BE2C (cell line): Measurements from ENCODE around the gene PDGFRB.

Experiments
- DNase-seq: peaks from one replicate; pipeline ENCODE4 v3.0.0-alpha.2; 2020
- H3K27me3 ChIP-seq: fragments of 250-450 bp; sonication (Bioruptor Pico); 2 replicates; pipeline ENCODE4 v1.5.1; 2020; ENCODE audit warnings: mild to moderate bottlenecking
- H3K36me3 ChIP-seq: fragments of 250-450 bp; sonication (Bioruptor Pico); 2 replicates; pipeline ENCODE4 v1.5.1; 2020; ENCODE audit warnings: mild to moderate bottlenecking
- H3K4me1 ChIP-seq: fragments of 250-450 bp; sonication (Bioruptor Pico); 2 replicates; pipeline ENCODE4 v1.5.1; 2020
- H3K4me3 ChIP-seq: 2 replicates; pipeline ENCODE4 v1.5.1; 2011; ENCODE audit warnings: low read depth, low read length
- H3K9me3 ChIP-seq: fragments of 250-450 bp; sonication (Bioruptor Pico); 2 replicates; pipeline ENCODE4 v1.5.1; 2020
- TF ChIP-seq, protein P1 (sequence below): IDR thresholded peaks from 2 replicates; pipeline ENCODE4 v1.5.1; 2012; ENCODE audit warnings: mild to moderate bottlenecking, low read depth, low read length

The PDGFRB gene

DNA sequence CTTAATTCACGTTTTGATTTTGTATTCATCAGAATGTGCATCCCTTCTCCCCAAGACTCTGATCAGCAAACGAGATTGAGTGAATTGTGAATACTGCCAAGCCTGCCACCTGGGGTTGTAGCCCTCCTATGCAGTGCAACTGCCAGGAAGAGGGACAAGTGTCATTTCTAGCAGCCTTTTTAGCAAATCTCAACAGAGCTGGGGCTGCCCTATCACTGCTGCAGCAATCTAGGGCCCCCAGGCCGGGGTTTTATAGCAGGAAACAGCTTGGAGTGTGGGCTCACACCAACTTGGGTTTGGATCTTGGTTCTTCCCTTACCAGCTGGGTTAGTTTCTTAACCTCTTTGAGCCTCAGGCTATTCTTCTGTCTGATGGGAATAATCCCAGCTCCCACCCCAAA lies 73.3 kb downstream of the PDGFRB start:
- TF ChIP-seq, protein P1, sequence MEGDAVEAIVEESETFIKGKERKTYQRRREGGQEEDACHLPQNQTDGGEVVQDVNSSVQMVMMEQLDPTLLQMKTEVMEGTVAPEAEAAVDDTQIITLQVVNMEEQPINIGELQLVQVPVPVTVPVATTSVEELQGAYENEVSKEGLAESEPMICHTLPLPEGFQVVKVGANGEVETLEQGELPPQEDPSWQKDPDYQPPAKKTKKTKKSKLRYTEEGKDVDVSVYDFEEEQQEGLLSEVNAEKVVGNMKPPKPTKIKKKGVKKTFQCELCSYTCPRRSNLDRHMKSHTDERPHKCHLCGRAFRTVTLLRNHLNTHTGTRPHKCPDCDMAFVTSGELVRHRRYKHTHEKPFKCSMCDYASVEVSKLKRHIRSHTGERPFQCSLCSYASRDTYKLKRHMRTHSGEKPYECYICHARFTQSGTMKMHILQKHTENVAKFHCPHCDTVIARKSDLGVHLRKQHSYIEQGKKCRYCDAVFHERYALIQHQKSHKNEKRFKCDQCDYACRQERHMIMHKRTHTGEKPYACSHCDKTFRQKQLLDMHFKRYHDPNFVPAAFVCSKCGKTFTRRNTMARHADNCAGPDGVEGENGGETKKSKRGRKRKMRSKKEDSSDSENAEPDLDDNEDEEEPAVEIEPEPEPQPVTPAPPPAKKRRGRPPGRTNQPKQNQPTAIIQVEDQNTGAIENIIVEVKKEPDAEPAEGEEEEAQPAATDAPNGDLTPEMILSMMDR, result no peak
- no peaks in the 10 kb centered on the region for H3K36me3 ChIP-seq
- no peaks in the 10 kb centered on the region for H3K9me3 ChIP-seq
- no peak for DNase-seq
- H3K27me3 ChIP-seq, result peaks cover 11% of the 10 kb centered on the region
- no peak overlapping the region for H3K4me3 ChIP-seq
- no peaks in the 10 kb centered on the region for H3K4me1 ChIP-seq

- Histone ChIP-seq H3K4me1 (no peaks in the 10 kb centered on the region), H3K36me3 (no peaks in the 10 kb centered on the region), H3K4me3 (no peak overlapping the region), H3K27me3 (peaks cover 4% of the 10 kb centered on the region; the same call in 1 of the 2 replicates), H3K9me3 (no peaks in the 10 kb centered on the region)
- TF ChIP-seq, protein P1, result no peak
- no peak for DNase-seq
Measured at GRCh38 chr5:150081541-150082283, 73.9 kb downstream of the PDGFRB start.

- TF ChIP-seq, protein P1, result no peak
- Histone ChIP-seq H3K27me3 (no peaks in the 10 kb centered on the region), H3K36me3 (no peaks in the 10 kb centered on the region), H3K9me3 (no peaks in the 10 kb centered on the region), H3K4me1 (no peaks in the 10 kb centered on the region), H3K4me3 (no peak overlapping the region)
- no peak for DNase-seq
Measured at GRCh38 chr5:150080696-150081435, 74.8 kb downstream of the PDGFRB start.

DNA sequence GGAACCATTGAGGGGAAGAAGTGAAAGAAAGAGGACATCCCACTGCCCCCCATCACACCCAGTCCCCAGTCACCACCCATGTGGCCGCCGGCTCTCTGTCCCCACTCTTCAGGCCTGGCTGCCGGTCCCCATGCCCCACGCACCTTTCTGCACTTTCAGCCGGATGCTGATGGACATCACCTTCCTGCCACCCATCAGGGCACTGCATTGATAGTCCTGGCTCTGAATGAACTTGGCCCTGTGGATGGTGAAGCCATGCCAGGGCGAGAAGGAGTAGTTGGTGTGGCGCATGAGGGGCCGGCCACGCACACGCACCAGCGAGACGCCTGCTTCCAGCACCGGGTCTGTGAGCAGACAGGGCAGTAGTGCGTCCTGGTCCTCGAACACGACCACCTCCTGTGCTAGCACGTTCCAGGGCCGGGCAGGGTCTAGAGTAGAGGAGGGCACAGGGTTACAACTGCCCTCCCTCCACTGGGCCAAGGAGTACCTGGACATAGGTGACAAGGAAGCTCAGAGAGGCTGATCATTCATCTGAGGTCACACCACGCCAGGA lies 75.7 kb downstream of the PDGFRB start:
- Histone ChIP-seq H3K4me3 (no peak overlapping the region), H3K9me3 (no peaks in the 10 kb centered on the region), H3K36me3 (no peaks in the 10 kb centered on the region), H3K27me3 (no peaks in the 10 kb centered on the region), H3K4me1 (no peaks in the 10 kb centered on the region)
- TF ChIP-seq, protein P1, result no peak
- no peak for DNase-seq

- DNase-seq, result no peak
- TF ChIP-seq, protein P1, result no peak
Measured at GRCh38 chr5:150078802-150079689, 76.6 kb downstream of the PDGFRB start.

More at GRCh38 chr5:150078802-150079689, 76.6 kb downstream of the PDGFRB start:
- no peaks in the 10 kb centered on the region for H3K27me3 ChIP-seq
- no peaks in the 10 kb centered on the region for H3K9me3 ChIP-seq
- H3K4me3 ChIP-seq, result no peak overlapping the region
- no peaks in the 10 kb centered on the region for H3K4me1 ChIP-seq
- no peaks in the 10 kb centered on the region for H3K36me3 ChIP-seq
